Umbilical cord (tissue), 2 donors: ENCODE results near the gene CTNNBIP1. TPM values are rescaled to one million over a fixed set of nuclear protein-coding genes. Genes with fewer than 3 reads are reported as not detected.
A peak's percentile ranks its signal among the peaks of the same experiment; 100 is the strongest.
"Not testable (repeated sequence)": the region's sequence is repeated elsewhere in the genome, so short reads cannot be mapped to it uniquely, and the experiment has no call there.

Source experiments
- DNase-seq: peaks from one replicate; pipeline ENCODE4 v3.0.0-alpha.2; 2015; ENCODE audit warnings: low spot score
- total RNA-seq: library from RNA; depleted of rRNA; stranded (reverse); fragments of >200 nt; gene quantifications from one replicate; pipeline ENCODE4 v1.2.3, GENCODE V29; 2014; ENCODE audit warnings: low replicate concordance; ENCODE audit not compliant: insufficient read depth

The CTNNBIP1 gene
- total RNA-seq, 1 donor from 2014 or later, result 63.8 TPM

- no peak for DNase-seq
These were observed 101.6 kb downstream of the CTNNBIP1 start for GRCh38 chr1:9808459-9808858.

- no peak for DNase-seq
These were observed 102.5 kb downstream of the CTNNBIP1 start for GRCh38 chr1:9807541-9807940.

GRCh38 chr1:9805972-9806371, 104.1 kb downstream of the CTNNBIP1 start:
- not testable (repeated sequence) for DNase-seq

GRCh38 chr1:9805006-9805508, 105.0 kb downstream of the CTNNBIP1 start:
- no peak for DNase-seq

- peak; percentile 80 for DNase-seq
These were observed 106.8 kb downstream of the CTNNBIP1 start for GRCh38 chr1:9803003-9803918.

- DNase-seq, result no peak
These were observed 108.2 kb downstream of the CTNNBIP1 start for GRCh38 chr1:9801909-9802308.

Other genes with a start within 250 kb of the CTNNBIP1 start
- 92.0 TPM for gene CLSTN1, start 86.3 kb downstream of the CTNNBIP1 start, total RNA-seq
- gene LZIC, start 33.1 kb upstream of the CTNNBIP1 start, total RNA-seq, result 54.9 TPM
- 15.9 TPM for gene NMNAT1, start 33.2 kb upstream of the CTNNBIP1 start, total RNA-seq
- gene RBP7, start 87.0 kb upstream of the CTNNBIP1 start, total RNA-seq, result not detected
- 36.4 TPM for gene UBE4B, start 122.7 kb upstream of the CTNNBIP1 start, total RNA-seq